Uterus (tissue), 4 donors: ENCODE data around the gene CLSTN3. TPM values are rescaled to one million over a fixed set of nuclear protein-coding genes. Genes with fewer than 3 reads are reported as not detected.

Experiments used
- DNase-seq, 2 donors: peaks; one replicate each; pipeline ENCODE4 v3.0.0-alpha.2; 2019 to 2020
- H3K27ac ChIP-seq, 2 donors: fragments of 200-600 bp; sonication (generic); 1 replicate in 1 of 2; 2 replicates in 1 of 2; pipeline ENCODE4 v1.5.1; 2016 to 2018
- H3K27me3 ChIP-seq, 2 donors: fragments of 200-600 bp; sonication (generic); one replicate each; pipeline ENCODE4 v1.5.1; 2018 to 2019; ENCODE audit warnings: control low read depth in 1 of 2
- H3K36me3 ChIP-seq, 2 donors: fragments of 200-600 bp; sonication (generic); one replicate each; pipeline ENCODE4 v1.5.1; 2019; ENCODE audit warnings: control low read depth in 1 of 2
- H3K4me1 ChIP-seq, 2 donors: fragments of 200-600 bp; sonication (generic); one replicate each; pipeline ENCODE4 v1.5.1; 2018 to 2019; ENCODE audit warnings: control low read depth in 1 of 2
- H3K4me3 ChIP-seq, 2 donors: fragments of 200-600 bp; sonication (generic); 1 replicate in 1 of 2; 2 replicates in 1 of 2; pipeline ENCODE4 v1.5.1; 2018 to 2019; ENCODE audit warnings: mild to moderate bottlenecking in 1 of 2
- H3K9me3 ChIP-seq, 2 donors: fragments of 200-600 bp; sonication (generic); one replicate each; pipeline ENCODE4 v1.5.1; 2019; ENCODE audit warnings: control low read depth in 1 of 2
- POLR2A ChIP-seq, 2 donors: fragments of 450-650 bp; IDR thresholded peaks; one replicate each; pipeline ENCODE4 v1.6.1; 2016; ENCODE audit warnings: antibody characterized with exemption in 2 of 2, mild to moderate bottlenecking in 1 of 2, moderate library complexity in 1 of 2
- intact Hi-C: fragments of 100-400 bp; cut with DNase I; formaldehyde crosslinking; loops from one replicate; pipeline ENCODE4 v1.15.1; 2023; ENCODE audit warnings: low total_unique reads
- total RNA-seq, 4 donors: library from RNA; depleted of rRNA in 3 of 4; stranded (reverse); fragments of >200 nt in 3 of 4; gene quantifications; one replicate each; pipeline versions ENCODE4 v1.1.0 to v1.2.4, GENCODE V29; 2014 to 2023
- TF ChIP-seq, protein P1 (sequence below), 4 experiments: fragments of 200-600 bp in 2 of 4; fragments of 450-650 bp in 2 of 4; sonication (generic) in 2 of 4; IDR thresholded peaks; one replicate each; pipeline ENCODE4 v1.5.1; 2016 to 2019; ENCODE audit warnings: antibody characterized with exemption in 4 of 4, mild to moderate bottlenecking in 2 of 4, moderate library complexity in 1 of 4
- donor health status: DM: yes; HTN: yes; CAD: no.

CLSTN3 gene
- total RNA-seq, 4 donors from 2014 or later = 48.1 to 113 (median 94.7) TPM

DNA sequence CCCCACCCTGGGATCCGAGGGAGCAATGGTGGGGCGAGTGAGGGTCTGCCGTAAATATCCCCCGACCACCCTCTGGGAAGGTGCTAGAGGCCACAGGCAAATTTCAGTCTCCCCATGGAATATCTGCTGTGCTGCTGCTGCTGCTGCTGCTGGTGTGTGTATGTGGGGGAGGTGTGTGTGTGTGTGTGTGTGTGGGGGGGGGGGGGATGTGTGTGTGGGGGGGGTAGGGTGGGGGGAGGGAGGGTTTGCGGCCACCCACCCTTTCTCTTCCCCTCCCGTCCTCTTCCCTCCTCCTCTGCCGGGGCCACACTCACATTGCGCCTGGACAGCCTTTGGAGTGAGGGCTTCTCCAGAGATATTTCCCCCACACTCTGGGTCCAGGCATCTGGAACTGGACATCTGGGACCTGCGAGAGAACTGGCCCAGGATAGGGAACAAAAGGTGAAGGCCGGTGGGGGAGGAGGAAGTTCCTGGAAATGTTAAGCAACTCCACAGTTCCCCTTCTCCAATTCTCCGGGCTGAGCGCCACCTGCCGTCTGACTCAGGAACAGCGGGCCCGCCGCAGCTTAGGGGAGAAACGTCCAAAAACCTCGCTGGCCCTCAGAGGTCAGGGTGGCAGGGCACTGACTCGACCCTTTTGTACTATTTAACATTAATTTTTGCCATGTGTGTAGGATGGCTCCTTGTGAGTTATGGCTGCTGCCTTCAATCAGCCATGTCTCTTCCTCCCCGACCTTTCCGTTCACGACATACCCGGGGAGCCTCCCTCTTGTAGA, 21.2 kb upstream of the CLSTN3 start, which contains the start of gene C1RL:
Gene C1RL (minus strand): TSS at position 419 of the 776 bp plus-strand sequence. CDS start 34 bp downstream, at position 385.
- H3K27me3 ChIP-seq = no peaks in the 10 kb centered on the region
- H3K4me1 ChIP-seq = peaks cover 0 to 3% of the 10 kb centered on the region in 2 donors
- H3K9me3 ChIP-seq = no peaks in the 10 kb centered on the region
- no peaks in the 10 kb centered on the region for H3K36me3 ChIP-seq
- DNase-seq = peak; percentile 96 to 97
- H3K4me3 ChIP-seq = peak within 1 kb of the TSS; percentile 63 to 70
- H3K27ac ChIP-seq = peak within 1 kb of the TSS; percentile 96 to 98
- TF ChIP-seq, protein P1, sequence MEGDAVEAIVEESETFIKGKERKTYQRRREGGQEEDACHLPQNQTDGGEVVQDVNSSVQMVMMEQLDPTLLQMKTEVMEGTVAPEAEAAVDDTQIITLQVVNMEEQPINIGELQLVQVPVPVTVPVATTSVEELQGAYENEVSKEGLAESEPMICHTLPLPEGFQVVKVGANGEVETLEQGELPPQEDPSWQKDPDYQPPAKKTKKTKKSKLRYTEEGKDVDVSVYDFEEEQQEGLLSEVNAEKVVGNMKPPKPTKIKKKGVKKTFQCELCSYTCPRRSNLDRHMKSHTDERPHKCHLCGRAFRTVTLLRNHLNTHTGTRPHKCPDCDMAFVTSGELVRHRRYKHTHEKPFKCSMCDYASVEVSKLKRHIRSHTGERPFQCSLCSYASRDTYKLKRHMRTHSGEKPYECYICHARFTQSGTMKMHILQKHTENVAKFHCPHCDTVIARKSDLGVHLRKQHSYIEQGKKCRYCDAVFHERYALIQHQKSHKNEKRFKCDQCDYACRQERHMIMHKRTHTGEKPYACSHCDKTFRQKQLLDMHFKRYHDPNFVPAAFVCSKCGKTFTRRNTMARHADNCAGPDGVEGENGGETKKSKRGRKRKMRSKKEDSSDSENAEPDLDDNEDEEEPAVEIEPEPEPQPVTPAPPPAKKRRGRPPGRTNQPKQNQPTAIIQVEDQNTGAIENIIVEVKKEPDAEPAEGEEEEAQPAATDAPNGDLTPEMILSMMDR (IDR thresholded peaks at IDR 0.05) = peak; percentile 94 to 99 (median 98)
- peak; percentile 28 to 49 for TF ChIP-seq POLR2A (IDR thresholded peaks at IDR 0.05)
- intact Hi-C loops = loop anchor here (5.0 kb wide), 1 partner anchor 47 kb away; the partner anchor contains the start of gene C1S

DNA sequence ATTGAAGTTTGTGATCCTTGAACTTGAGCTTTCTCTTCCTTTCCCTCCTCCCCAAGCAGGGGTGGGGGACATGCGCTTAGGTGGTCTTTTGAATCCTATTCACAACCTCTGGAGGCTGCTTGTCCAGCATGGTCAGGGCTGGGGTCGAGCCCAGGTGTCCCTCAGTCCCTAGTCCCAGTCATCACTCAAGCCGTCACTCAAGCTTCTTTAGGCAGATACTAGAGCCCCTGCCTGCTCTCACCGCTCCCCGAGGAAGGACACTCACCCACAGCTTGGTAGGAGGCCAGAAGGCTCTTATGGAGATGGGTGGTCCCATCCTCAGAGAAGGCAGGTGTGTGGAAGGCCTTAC, 20.6 kb upstream of the CLSTN3 start:
- Histone ChIP-seq H3K27me3 (no peaks in the 10 kb centered on the region), H3K4me3 (peak overlapping the region in 1 of 2 donors; percentile 70), H3K9me3 (no peaks in the 10 kb centered on the region), H3K36me3 (no peaks in the 10 kb centered on the region), H3K27ac (peak overlapping the region; percentile 96 to 98), H3K4me1 (peaks cover 0 to 3% of the 10 kb centered on the region in 2 donors)
- no peak for TF ChIP-seq POLR2A (IDR thresholded peaks at IDR 0.05)
- TF ChIP-seq, protein P1 (IDR thresholded peaks at IDR 0.05) = no peak
- DNase-seq = no peak
- intact Hi-C loops = loop anchor here (5.0 kb wide), 1 partner anchor 47 kb away; the partner anchor contains the start of gene C1S

DNA sequence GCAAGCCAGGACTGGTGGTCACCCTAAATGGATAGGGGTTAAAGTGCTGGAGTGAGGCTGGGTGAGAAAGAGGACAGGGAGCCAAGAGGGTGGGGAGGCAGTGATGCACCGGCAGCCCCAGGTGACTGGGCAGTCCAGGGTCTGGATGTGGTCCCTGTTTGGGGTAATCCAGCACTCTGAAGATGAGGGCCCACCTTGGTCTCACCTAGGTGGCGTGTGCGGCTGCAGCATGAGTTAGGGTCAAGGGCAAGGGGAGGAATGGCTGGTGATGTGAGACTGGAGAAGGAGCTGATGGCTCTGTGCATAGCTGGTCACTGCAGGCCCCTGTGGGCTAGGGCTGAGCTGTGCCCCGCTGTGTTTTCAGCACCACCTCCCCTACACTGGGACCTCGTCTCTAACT, 19.5 kb upstream of the CLSTN3 start:
- Histone ChIP-seq H3K27ac (no peak overlapping the region), H3K4me3 (no peak overlapping the region), H3K27me3 (no peaks in the 10 kb centered on the region), H3K4me1 (peaks cover 0 to 3% of the 10 kb centered on the region in 2 donors), H3K36me3 (no peaks in the 10 kb centered on the region), H3K9me3 (no peaks in the 10 kb centered on the region)
- intact Hi-C loops = loop anchor here (10.0 kb wide), 1 partner anchor 166 kb away; the partner anchor contains the start of genes C12orf57 and RNU7-1
- DNase-seq = no peak
- TF ChIP-seq POLR2A (IDR thresholded peaks at IDR 0.05) = no peak
- TF ChIP-seq, protein P1 (IDR thresholded peaks at IDR 0.05) = no peak

DNA sequence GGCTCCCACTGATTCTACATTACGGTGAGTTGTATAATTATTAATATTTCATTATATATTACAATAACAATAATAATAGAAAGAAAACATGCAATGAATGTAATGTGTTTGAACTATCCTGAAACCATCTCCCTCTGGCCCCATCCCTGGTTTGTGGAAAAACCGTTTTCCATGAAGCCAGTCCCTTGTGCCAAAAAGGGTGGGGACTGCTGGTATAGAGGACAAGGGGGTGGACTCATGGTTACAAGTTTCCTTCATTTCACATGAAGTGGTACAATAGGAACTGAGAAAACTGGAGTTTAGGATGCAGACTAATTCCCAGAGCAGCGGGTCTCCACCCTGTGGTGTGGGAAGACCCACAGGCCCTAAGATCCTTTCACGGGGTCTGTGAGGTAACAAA, 18.1 kb upstream of the CLSTN3 start:
- peaks cover 0 to 3% of the 10 kb centered on the region in 2 donors for H3K4me1 ChIP-seq
- intact Hi-C loops = loop anchor here (10.0 kb wide), 1 partner anchor 167 kb away; the partner anchor contains the start of genes C12orf57 and RNU7-1
- H3K4me3 ChIP-seq = no peak overlapping the region
- no peak for DNase-seq
- no peaks in the 10 kb centered on the region for H3K36me3 ChIP-seq
- H3K27ac ChIP-seq = no peak overlapping the region
- TF ChIP-seq, protein P1 (IDR thresholded peaks at IDR 0.05) = no peak
- no peak for TF ChIP-seq POLR2A (IDR thresholded peaks at IDR 0.05)
- no peaks in the 10 kb centered on the region for H3K27me3 ChIP-seq
- H3K9me3 ChIP-seq = no peaks in the 10 kb centered on the region

DNA sequence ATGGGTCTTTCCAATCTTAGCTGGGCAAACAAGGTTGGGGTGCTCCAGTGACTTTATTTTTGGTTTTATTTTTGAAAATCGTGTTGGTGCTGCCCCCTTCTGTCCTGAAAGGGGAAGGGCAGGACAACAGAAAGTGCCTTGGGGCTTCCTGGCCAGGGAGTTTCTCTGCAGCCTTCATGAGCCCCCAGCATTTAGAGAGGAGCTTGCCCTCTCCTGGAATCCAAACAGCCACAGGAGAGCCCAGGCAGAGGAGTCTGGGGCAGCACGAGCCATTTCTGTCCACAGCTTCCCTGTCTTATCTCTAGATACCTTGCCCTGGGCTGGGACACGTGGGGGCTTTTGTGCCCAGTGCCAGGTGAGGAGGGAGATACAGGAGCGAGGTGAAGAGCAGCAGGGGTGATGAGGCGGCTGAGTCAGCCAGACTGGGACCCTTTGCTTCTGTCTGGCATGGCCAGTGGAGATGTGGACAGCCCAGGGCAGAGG, 16.7 kb upstream of the CLSTN3 start:
- Histone ChIP-seq H3K9me3 (no peaks in the 10 kb centered on the region), H3K4me3 (no peak overlapping the region), H3K4me1 (no peaks in the 10 kb centered on the region), H3K27ac (peak overlapping the region; percentile 25 to 38), H3K36me3 (no peaks in the 10 kb centered on the region), H3K27me3 (no peaks in the 10 kb centered on the region)
- TF ChIP-seq, protein P1 (IDR thresholded peaks at IDR 0.05) = peak; percentile 74 to 84 (median 76)
- TF ChIP-seq POLR2A (IDR thresholded peaks at IDR 0.05) = no peak
- intact Hi-C loops = loop anchor here (10.0 kb wide), 1 partner anchor 169 kb away; the partner anchor contains the start of genes C12orf57 and RNU7-1
- DNase-seq = peak in 1 of 2 donors; percentile 51
